ENCODE results near the gene NPY5R. TPM values are rescaled to one million over a fixed set of nuclear protein-coding genes. Genes with fewer than 3 reads are reported as not detected.

The NPY5R gene
- total RNA-seq, 2 experiments from 2014 or later: not detected

- H3K27me3 Mint-ChIP-seq: no peaks in the 10 kb centered on the region
- H3K9me3 Mint-ChIP-seq: peaks cover 1% of the 10 kb centered on the region
- H3K27ac Mint-ChIP-seq: no peak overlapping the region
- no peak overlapping the region for H3K4me3 Mint-ChIP-seq
- H3K36me3 Mint-ChIP-seq: no peaks in the 10 kb centered on the region
- peaks cover 2% of the 10 kb centered on the region for H3K4me1 Mint-ChIP-seq
- ATAC-seq (ENCODE audit: low read depth) (no peak), DNase-seq (no peak)
- POLR2A ChIA-PET: no interaction called here
Measured at GRCh38 chr4:163398238-163398637, 54.5 kb downstream of the NPY5R start.

DNA sequence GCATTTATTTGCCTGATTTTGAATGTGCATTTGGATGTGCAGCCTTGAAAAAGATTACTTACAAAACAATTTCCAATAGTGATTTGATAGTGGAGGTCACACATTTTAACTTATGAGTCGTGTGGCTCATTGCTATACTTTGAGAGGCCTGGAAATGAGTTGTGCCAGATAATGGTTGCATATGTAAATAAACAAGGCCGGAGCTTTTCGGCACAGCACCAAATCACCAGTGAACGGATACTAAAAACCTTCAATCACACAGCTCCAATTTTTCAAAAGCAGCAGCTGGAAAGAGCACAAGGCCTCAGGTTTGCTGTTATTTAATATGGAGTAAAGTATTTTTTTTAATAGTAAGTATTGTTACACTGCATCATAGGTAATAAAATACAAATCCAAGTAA is 57.2 kb downstream of the NPY5R start:
- Mint-ChIP-seq H3K27me3 (peaks cover 3% of the 10 kb centered on the region), H3K36me3 (no peaks in the 10 kb centered on the region), H3K4me3 (no peak overlapping the region), H3K9me3 (peaks cover 1% of the 10 kb centered on the region), H3K27ac (no peak overlapping the region), H3K4me1 (peaks cover under 1% of the 10 kb centered on the region)
- ATAC-seq (ENCODE audit: low read depth) (no peak), DNase-seq (no peak)
- POLR2A ChIA-PET: no interaction called here

Other genes with a start within 250 kb of the NPY5R start
- gene NAF1, start 177.0 kb upstream of the NPY5R start, total RNA-seq: 10 to 100 TPM; 16.8 to 16.9 TPM
- not detected for gene NPY1R, start 11.3 kb upstream of the NPY5R start, total RNA-seq
- gene TKTL2, start 129.9 kb downstream of the NPY5R start, total RNA-seq: not detected
- gene TMA16, start 150.8 kb downstream of the NPY5R start, total RNA-seq: 10 to 100 TPM; 27.3 to 29.5 TPM

All from activated naive CD8-positive, alpha-beta T cell treated with anti-CD3 and anti-CD28 coated beads, Interleukin-2, amount 10 ng/mL, durations not matched to agents 7 days and 5 days (primary cell).